CD4-positive, alpha-beta memory T cell (primary cell): ENCODE data around the gene MEGF11. TPM values are rescaled to one million over a fixed set of nuclear protein-coding genes. Genes with fewer than 3 reads are reported as not detected.

Experiments
- CTCF ChIA-PET: fragments of 350-600 bp; sonication (Branson Sonifier 250); formaldehyde crosslinking; loops from one replicate; lab custom pipeline; 2021; ENCODE audit warnings: inconsistent platforms; ENCODE audit not compliant: partially characterized antibody; lab: Charles Lee
- POLR2A ChIA-PET: fragments of 350-600 bp; sonication (Branson Sonifier 250); formaldehyde crosslinking; loops from one replicate; lab custom pipeline; 2021; ENCODE audit not compliant: partially characterized antibody; lab: Charles Lee
- DNase-seq, 5 donors: peaks; one replicate each; pipeline versions ENCODE4 v3.0.0 to v3.0.0-alpha.2; 2020 to 2022; ENCODE audit warnings: mixed read lengths in 1 of 5
- H3K27ac ChIP-seq: one replicate; pipeline ENCODE4 v1.7.0; 2013; ENCODE audit warnings: low read depth, low read length
- H3K27me3 ChIP-seq: 2 replicates; pipeline ENCODE4 v1.7.0; 2013; ENCODE audit warnings: mild to moderate bottlenecking, low read length, moderate library complexity; ENCODE audit not compliant: insufficient read depth
- H3K36me3 ChIP-seq: 2 replicates; pipeline ENCODE4 v1.7.0; 2013; ENCODE audit warnings: mild to moderate bottlenecking, low read length, moderate library complexity; ENCODE audit not compliant: insufficient read depth
- H3K4me1 ChIP-seq: 2 replicates; pipeline ENCODE4 v1.7.0; 2013; ENCODE audit warnings: mild to moderate bottlenecking, low read length, moderate library complexity; ENCODE audit not compliant: insufficient read depth
- H3K4me3 ChIP-seq, 2 donors: one replicate each; pipeline ENCODE4 v1.7.0; 2013; ENCODE audit warnings: low read length in 2 of 2, mild to moderate bottlenecking in 1 of 2
- H3K9me3 ChIP-seq, 2 donors: one replicate each; pipeline ENCODE4 v1.7.0; 2013; ENCODE audit warnings: low read length in 2 of 2, control low read depth in 1 of 2; ENCODE audit not compliant: control insufficient read depth in 1 of 2
- H3K27ac Mint-ChIP-seq, 7 donors: one replicate each; pipeline ENCODE4 v1.8.0; 2020 to 2021; ENCODE audit warnings: mixed read lengths in 7 of 7, mild to moderate bottlenecking in 6 of 7, inconsistent platforms in 3 of 7, moderate library complexity in 3 of 7
- H3K27me3 Mint-ChIP-seq, 2 donors: one replicate each; pipeline ENCODE4 v1.8.0; 2020 to 2021; ENCODE audit warnings: mixed read lengths in 2 of 2
- H3K36me3 Mint-ChIP-seq, 2 donors: one replicate each; pipeline ENCODE4 v1.8.0; 2020 to 2021; ENCODE audit warnings: mixed read lengths in 2 of 2, inconsistent platforms in 1 of 2, mild to moderate bottlenecking in 1 of 2
- H3K4me1 Mint-ChIP-seq, 4 donors: one replicate each; pipeline ENCODE4 v1.8.0; 2020 to 2021; ENCODE audit warnings: mixed read lengths in 4 of 4, mild to moderate bottlenecking in 1 of 4
- H3K4me3 Mint-ChIP-seq, 8 donors: one replicate each; pipeline ENCODE4 v1.8.0; 2020 to 2021; ENCODE audit warnings: mixed read lengths in 8 of 8, mild to moderate bottlenecking in 7 of 8, moderate library complexity in 6 of 8, inconsistent platforms in 3 of 8
- H3K9me3 Mint-ChIP-seq, 8 donors: one replicate each; pipeline ENCODE4 v1.8.0; 2020 to 2021; ENCODE audit warnings: mixed read lengths in 8 of 8, mild to moderate bottlenecking in 5 of 8, inconsistent platforms in 3 of 8, moderate library complexity in 1 of 8
- intact Hi-C: fragments of 100-400 bp; cut with micrococcal nuclease; formaldehyde crosslinking; loops from one replicate; pipeline ENCODE4 v1.15.1; 2023
- polyA plus RNA-seq, 2 donors: library from polyadenylated mRNA; unstranded; fragments of 300-500 nt; fragmentation: Illumina TruSeq; gene quantifications; one replicate each; pipeline ENCODE4 v1.2.3, GENCODE V29; 2021
- total RNA-seq, 2 experiments: library from RNA; stranded (reverse); gene quantifications; one replicate each; pipeline ENCODE4 v1.2.3, GENCODE V29; 2021

Gene MEGF11
- total and polyA plus RNA-seq, 4 experiments from 2014 or later, result 0.69 TPM; not detected in 3

- ChIA-PET CTCF (no interaction called here), POLR2A (no interaction called here)
- H3K4me3 ChIP-seq, result no peak overlapping the region
- H3K9me3 ChIP-seq, result no peaks in the 10 kb centered on the region
- Mint-ChIP-seq H3K27ac (no peak overlapping the region), H3K9me3 (no peaks in the 10 kb centered on the region), H3K4me3 (no peak overlapping the region), H3K4me1 (peaks cover 0 to 2% (median 0%) of the 10 kb centered on the region in 4 donors), H3K27me3 (peaks cover 24 to 25% of the 10 kb centered on the region in 2 donors), H3K36me3 (no peaks in the 10 kb centered on the region)
- intact Hi-C loops, result no loop called here
- H3K27ac ChIP-seq, result no peak overlapping the region
- DNase-seq, result no peak
- no peaks in the 10 kb centered on the region for H3K4me1 ChIP-seq
- H3K36me3 ChIP-seq, result no peaks in the 10 kb centered on the region
- H3K27me3 ChIP-seq, result peaks cover 10% of the 10 kb centered on the region
Observed at GRCh38 chr15:65963358-65963757, 290.2 kb downstream of the MEGF11 start.

GRCh38 chr15:65962187-65962586, 291.4 kb downstream of the MEGF11 start:
- Histone ChIP-seq H3K9me3 (no peaks in the 10 kb centered on the region), H3K27ac (no peak overlapping the region), H3K4me3 (no peak overlapping the region), H3K36me3 (no peaks in the 10 kb centered on the region), H3K4me1 (no peaks in the 10 kb centered on the region), H3K27me3 (peaks cover 7% of the 10 kb centered on the region)
- POLR2A ChIA-PET, result no interaction called here
- Mint-ChIP-seq H3K4me3 (no peak overlapping the region), H3K4me1 (peaks cover 0 to 2% (median 0%) of the 10 kb centered on the region in 4 donors), H3K27me3 (peaks cover 17 to 18% of the 10 kb centered on the region in 2 donors), H3K36me3 (no peaks in the 10 kb centered on the region), H3K9me3 (no peaks in the 10 kb centered on the region), H3K27ac (no peak overlapping the region)
- intact Hi-C loops, result no loop called here
- CTCF ChIA-PET, result no interaction called here
- no peak for DNase-seq

- CTCF ChIA-PET, result interaction anchor here (1.4 kb wide), 1 partner anchor 322 kb away, joined by 3 read pairs; no protein-coding TSS in a partner anchor
- Histone ChIP-seq H3K36me3 (no peaks in the 10 kb centered on the region), H3K4me1 (no peaks in the 10 kb centered on the region), H3K27ac (no peak overlapping the region), H3K4me3 (no peak overlapping the region), H3K27me3 (no peaks in the 10 kb centered on the region), H3K9me3 (no peaks in the 10 kb centered on the region)
- Mint-ChIP-seq H3K27me3 (peaks cover 8 to 12% of the 10 kb centered on the region in 2 donors), H3K4me1 (peaks cover 0 to 2% (median 0%) of the 10 kb centered on the region in 4 donors), H3K4me3 (no peak overlapping the region), H3K9me3 (no peaks in the 10 kb centered on the region), H3K36me3 (no peaks in the 10 kb centered on the region), H3K27ac (no peak overlapping the region)
- intact Hi-C loops, result no loop called here
- no peak for DNase-seq
- POLR2A ChIA-PET, result no interaction called here
Observed at GRCh38 chr15:65960586-65960985, 293.0 kb downstream of the MEGF11 start.

- Histone ChIP-seq H3K4me1 (no peaks in the 10 kb centered on the region), H3K27me3 (no peaks in the 10 kb centered on the region), H3K36me3 (no peaks in the 10 kb centered on the region), H3K4me3 (no peak overlapping the region), H3K27ac (no peak overlapping the region), H3K9me3 (no peaks in the 10 kb centered on the region)
- H3K27me3 Mint-ChIP-seq, result peaks cover 7 to 10% of the 10 kb centered on the region in 2 donors
- no peaks in the 10 kb centered on the region for H3K36me3 Mint-ChIP-seq
- POLR2A ChIA-PET, result interaction anchor here (0.6 kb wide), 1 partner anchor 8 kb away, joined by 3 read pairs; no protein-coding TSS in a partner anchor
- peaks cover 0 to 2% (median 0%) of the 10 kb centered on the region in 4 donors for H3K4me1 Mint-ChIP-seq
- CTCF ChIA-PET, result interaction anchor here (0.9 kb wide), 1 partner anchor 9 kb away, joined by 3 read pairs; no protein-coding TSS in a partner anchor
- H3K4me3 Mint-ChIP-seq, result no peak overlapping the region
- no peaks in the 10 kb centered on the region for H3K9me3 Mint-ChIP-seq
- no peak for DNase-seq
- intact Hi-C loops, result no loop called here
- no peak overlapping the region for H3K27ac Mint-ChIP-seq
Observed at GRCh38 chr15:65958835-65959234, 294.7 kb downstream of the MEGF11 start.

- intact Hi-C loops, result no loop called here
- H3K9me3 Mint-ChIP-seq, result no peaks in the 10 kb centered on the region
- POLR2A ChIA-PET, result no interaction called here
Observed at GRCh38 chr15:65957451-65957850, 296.1 kb downstream of the MEGF11 start.

GRCh38 chr15:65956899-65957298, 296.7 kb downstream of the MEGF11 start:
- H3K27ac Mint-ChIP-seq, result no peak overlapping the region
- H3K27me3 ChIP-seq, result no peaks in the 10 kb centered on the region

More at GRCh38 chr15:65957451-65957850, 296.1 kb downstream of the MEGF11 start:
- Histone ChIP-seq H3K9me3 (no peaks in the 10 kb centered on the region), H3K4me3 (no peak overlapping the region), H3K36me3 (no peaks in the 10 kb centered on the region), H3K27ac (no peak overlapping the region), H3K4me1 (no peaks in the 10 kb centered on the region), H3K27me3 (no peaks in the 10 kb centered on the region)
- CTCF ChIA-PET, result interaction anchor here (0.9 kb wide), 1 partner anchor 9 kb away, joined by 3 read pairs; no protein-coding TSS in a partner anchor
- no peak for DNase-seq
- Mint-ChIP-seq H3K36me3 (no peaks in the 10 kb centered on the region), H3K27ac (no peak overlapping the region), H3K27me3 (peaks cover 3 to 4% of the 10 kb centered on the region in 2 donors), H3K4me3 (no peak overlapping the region), H3K4me1 (peaks cover 0 to 2% (median 0%) of the 10 kb centered on the region in 4 donors)

GRCh38 chr15:65956307-65956706, 297.2 kb downstream of the MEGF11 start:
- no peak overlapping the region for H3K27ac ChIP-seq
- ChIA-PET POLR2A (no interaction called here), CTCF (no interaction called here)
- H3K27me3 Mint-ChIP-seq, result peaks cover 0 to 3% of the 10 kb centered on the region in 2 donors
- no peaks in the 10 kb centered on the region for H3K9me3 Mint-ChIP-seq
- peaks cover 0 to 2% (median 0%) of the 10 kb centered on the region in 4 donors for H3K4me1 Mint-ChIP-seq
- intact Hi-C loops, result no loop called here
- no peak for DNase-seq
- no peaks in the 10 kb centered on the region for H3K9me3 ChIP-seq
- H3K4me3 Mint-ChIP-seq, result no peak overlapping the region
- H3K36me3 ChIP-seq, result no peaks in the 10 kb centered on the region
- no peak overlapping the region for H3K4me3 ChIP-seq
- no peak overlapping the region for H3K27ac Mint-ChIP-seq
- no peaks in the 10 kb centered on the region for H3K4me1 ChIP-seq
- no peaks in the 10 kb centered on the region for H3K27me3 ChIP-seq
- H3K36me3 Mint-ChIP-seq, result no peaks in the 10 kb centered on the region

More at GRCh38 chr15:65956899-65957298, 296.7 kb downstream of the MEGF11 start:
- peaks cover 0 to 2% (median 0%) of the 10 kb centered on the region in 4 donors for H3K4me1 Mint-ChIP-seq
- CTCF ChIA-PET, result interaction anchor here (0.9 kb wide), 1 partner anchor 8 kb away, joined by 3 read pairs; no protein-coding TSS in a partner anchor
- no peak overlapping the region for H3K27ac ChIP-seq
- no peaks in the 10 kb centered on the region for H3K9me3 Mint-ChIP-seq
- POLR2A ChIA-PET, result no interaction called here
- no peak overlapping the region for H3K4me3 Mint-ChIP-seq
- H3K9me3 ChIP-seq, result no peaks in the 10 kb centered on the region
- no peaks in the 10 kb centered on the region for H3K36me3 ChIP-seq
- DNase-seq, result no peak
- H3K4me1 ChIP-seq, result no peaks in the 10 kb centered on the region
- H3K27me3 Mint-ChIP-seq, result peaks cover 1 to 3% of the 10 kb centered on the region in 2 donors
- H3K4me3 ChIP-seq, result no peak overlapping the region
- intact Hi-C loops, result no loop called here
- no peaks in the 10 kb centered on the region for H3K36me3 Mint-ChIP-seq
